ENCODE data around the gene MYO9A.

GRCh38 chr15:71971905-71972304, 146.0 kb downstream of the MYO9A start:
- TF ChIP-seq CTCF (IDR thresholded peaks at IDR 0.05): no peak
- TF ChIP-seq POLR2A (IDR thresholded peaks at IDR 0.05): no peak
